ENCODE measurements around the gene AVPR2.

Gene AVPR2

DNA sequence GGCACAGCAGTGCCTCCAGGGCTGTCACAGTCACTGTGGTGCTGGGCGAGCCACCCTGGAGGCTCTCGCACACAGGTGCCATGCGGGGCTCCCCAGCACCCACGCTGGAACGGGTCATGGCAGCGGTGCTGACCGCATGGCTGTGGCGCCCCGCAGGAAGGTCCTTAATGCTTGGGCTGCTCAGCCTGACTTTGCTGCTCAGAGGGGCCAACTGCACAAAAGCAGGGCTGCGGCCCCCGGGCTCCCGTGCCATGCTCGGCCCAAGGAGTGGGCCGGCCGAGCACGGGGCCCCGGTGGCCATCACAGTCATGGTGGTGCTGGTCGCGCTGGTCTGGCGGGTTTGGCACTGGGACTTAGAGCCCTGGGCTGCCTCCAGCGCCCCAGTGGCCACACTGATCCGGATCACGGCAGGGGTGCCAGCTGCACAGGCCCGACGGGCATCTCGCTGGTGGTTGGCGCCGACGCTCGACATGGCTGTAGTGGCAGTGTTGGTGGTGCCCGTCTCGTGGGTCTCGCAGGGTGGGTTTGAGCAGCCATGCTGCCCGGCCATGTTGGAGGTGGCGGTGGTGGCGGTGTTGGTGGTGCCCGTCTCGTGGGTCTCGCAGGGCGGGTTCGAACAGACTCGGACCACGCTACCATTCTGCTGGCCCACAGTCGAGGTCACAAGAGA lies 50.2 kb downstream of the AVPR2 start:
- no peak for DNase-seq

DNA sequence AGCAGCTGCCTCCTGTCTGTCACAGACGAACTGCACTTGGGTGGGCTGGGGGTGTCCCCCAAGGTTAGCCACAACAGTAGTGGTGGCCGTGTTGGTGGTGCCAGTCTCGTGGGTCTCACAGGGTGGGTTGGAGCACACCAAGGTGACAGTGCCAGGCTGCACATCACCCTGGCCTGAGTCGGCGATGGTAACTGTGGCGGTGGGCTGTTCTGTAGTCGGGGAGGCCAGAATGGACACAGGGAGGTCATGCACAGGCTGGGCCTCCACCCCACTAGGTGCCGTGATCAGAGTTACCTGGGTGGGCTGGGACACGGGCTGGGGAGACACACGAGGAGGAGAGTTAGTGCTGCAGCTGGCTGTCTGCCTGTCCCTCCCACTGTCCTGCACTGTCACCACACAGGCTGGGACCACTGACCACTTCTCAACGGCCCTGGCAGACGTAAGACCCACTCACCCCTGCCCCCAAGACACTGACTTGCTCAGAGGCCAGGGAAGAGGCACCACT lies 50.8 kb downstream of the AVPR2 start:
- DNase-seq = no peak

- DNase-seq = no peak
Observed at GRCh38 chrX:153956044-153956907, 51.8 kb downstream of the AVPR2 start.

Measured in activated CD8-positive, alpha-beta memory T cell treated with anti-CD3 and anti-CD28 coated beads for 24 hours (primary cell).